CD4-positive, alpha-beta T cell treated with Interleukin-21 for 1 hour (primary cell): ENCODE data around the gene LCN1.
"Not testable (repeated sequence)": the region's sequence is repeated elsewhere in the genome, so short reads cannot be mapped to it uniquely, and the experiment has no call there.

Experiments used
- DNase-seq: peaks from one replicate; pipeline ENCODE4 v3.0.0-alpha.2; 2020

Gene LCN1

DNA sequence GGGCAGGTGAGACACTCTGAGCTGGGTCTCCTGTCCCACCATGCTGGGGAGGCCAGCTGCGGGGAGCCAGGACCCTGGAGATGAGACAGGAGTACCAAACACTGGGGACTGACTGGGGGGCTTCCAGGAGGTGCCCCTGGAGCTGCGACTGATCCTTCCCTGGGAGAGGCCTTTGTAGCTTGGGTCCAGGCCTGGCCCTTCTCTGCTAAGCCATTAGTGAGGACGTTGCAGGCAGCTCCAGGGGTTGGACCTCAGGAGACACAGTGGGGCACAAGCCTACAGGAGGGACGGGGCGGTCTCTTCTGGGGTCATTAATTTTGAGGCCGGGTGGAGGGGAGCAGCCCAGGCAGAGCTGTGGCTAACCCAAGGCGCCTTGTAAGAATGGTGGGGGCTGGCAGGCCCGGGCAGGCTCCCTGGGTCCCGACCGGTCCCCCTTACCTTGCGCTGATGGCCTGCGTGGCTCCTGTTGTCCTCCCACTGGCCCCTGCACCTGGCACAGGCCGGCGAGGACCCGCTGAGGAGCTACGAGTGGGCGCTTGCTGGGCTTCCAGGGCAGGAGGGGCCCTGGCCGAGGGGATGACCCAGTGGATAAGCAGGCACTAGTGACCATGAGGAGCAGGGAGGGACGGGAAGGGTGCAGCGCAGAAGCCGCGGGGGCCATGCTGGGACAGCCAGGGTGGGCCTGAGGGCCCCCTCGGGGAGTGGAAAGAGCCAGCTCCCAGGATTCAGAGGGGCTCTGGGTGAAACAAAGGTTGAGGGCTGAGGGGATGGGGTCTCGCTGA is 15.6 kb upstream of the LCN1 start:
- DNase-seq, result no peak

DNA sequence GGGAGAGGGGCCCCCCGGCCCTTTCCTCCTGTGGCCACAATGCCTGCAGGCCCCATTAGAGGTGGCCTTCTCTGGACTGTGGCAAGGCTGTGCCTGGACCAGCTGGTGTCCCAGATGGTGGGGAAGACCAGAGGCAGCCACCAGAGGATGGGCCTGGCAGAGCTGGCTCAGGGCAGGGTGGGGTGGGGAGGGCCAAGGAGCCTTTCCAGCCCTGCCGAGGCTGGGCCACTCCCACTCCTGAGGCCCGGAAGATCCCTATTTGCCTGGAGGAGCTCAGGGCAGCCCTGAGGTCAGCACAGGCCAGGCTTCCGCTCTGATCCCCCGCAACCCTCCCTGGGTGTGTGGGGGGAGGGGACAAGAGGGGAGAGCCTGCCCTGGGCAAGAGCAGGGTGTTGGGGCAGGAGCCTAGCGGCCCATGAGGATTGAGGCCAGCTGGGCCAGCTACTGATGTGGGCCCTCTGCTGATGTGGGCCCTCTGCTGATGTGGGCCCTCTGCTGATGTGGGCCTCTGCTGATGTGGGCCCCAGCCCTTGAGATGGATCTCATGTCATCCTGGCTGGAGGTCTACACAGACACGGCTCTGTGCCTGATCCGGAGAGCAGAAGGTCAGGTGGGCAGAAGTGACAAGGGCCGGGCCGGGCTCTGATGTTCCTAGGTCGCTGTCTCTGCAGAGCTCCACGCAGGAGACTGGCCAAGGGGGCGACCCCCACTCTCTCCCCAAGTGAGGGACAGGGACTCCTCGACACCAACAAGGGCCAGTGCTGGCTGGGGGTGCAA is 14.7 kb upstream of the LCN1 start:
- no peak for DNase-seq

DNA sequence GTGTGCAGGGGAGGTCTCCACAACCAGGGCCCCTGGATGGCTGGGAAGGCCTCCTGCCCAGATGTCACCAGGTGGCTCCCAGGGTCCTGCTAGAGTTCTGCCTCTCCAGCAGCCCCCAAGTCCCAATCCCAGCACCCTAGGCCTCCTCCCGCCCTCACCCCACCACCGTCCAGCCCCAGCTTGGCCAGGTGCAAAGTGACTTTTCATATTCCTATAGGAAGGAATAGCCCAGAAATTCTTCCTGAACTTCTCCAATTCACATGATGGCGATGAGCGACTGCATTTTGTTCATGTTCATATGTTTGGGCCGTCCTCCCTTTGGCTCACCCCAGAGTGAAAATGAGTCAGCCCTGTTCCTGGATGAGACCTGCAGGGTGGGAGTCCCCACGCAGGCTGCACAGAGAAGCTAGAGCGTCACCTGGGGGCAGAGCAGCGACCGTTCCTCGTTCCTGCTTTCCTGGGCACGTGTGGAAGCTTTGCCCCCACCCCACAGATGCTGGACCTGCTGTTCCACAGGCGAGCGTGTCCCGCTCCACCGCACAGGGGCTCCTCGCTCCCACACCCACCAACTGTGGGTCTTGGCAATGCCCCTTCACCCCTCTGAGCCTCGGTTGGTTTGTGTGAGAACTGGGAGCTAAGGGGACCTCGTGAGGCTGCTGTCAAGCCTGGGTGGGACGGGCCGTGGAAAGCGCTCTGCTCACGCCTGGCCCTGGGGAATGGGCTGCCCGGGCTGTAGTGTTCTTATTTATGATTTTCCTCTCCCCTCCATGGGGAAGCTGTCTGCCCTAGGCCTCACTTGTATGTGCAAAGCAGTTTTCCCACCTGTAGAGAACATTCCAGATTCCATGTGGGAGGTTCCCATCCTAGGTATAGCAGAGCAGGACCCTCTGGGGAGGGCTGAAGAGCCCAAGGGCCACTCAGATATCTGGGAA is 13.9 kb upstream of the LCN1 start:
- no peak for DNase-seq

DNA sequence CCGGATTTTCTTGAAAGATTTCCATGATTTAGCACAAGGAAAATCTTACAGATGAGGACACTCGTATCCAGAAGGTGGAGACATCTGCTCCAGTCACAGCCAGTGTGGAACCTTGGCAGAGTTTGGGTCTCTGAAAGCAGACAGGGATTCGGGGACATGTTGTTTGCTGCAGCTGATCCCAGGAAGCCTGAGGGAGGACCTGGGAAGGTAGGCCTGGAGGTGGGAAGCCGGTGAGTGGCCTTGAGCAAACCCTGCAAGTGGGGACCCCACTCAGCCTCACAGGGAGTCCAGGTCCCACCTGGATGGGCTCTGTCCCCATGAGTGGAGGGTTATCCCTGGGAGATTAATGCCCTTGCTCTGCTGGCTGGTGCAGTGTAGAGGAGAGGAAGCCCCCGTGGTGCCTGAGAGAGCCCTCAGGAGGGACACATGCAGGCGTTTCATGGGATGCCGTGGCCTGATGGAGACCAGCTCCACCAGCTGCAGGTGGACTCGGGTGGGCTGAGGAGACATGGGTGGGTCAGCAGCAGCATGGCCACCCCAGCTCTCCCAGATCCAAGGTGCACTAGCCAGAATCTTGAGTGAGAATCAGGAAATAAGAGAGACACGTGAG is 12.9 kb upstream of the LCN1 start:
- DNase-seq, result no peak

DNA sequence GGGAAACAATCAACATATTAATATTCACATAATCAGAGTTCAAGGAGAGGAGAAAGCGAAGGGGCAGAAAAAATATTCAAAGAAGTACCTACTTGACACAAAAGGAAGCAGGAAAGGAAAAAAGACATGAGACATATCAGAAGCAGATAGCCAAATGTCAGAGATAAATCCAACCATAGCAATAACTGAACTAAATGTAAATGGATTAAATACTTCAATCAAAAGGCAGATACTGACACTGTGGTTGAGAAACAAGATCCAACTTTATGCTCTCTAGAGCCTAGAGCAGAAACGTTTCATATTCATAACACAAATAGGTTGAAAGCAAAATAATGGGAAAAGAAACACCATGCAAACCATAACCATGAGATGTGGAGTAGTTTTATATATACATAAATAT is 11.8 kb upstream of the LCN1 start:
- no peak for DNase-seq

DNA sequence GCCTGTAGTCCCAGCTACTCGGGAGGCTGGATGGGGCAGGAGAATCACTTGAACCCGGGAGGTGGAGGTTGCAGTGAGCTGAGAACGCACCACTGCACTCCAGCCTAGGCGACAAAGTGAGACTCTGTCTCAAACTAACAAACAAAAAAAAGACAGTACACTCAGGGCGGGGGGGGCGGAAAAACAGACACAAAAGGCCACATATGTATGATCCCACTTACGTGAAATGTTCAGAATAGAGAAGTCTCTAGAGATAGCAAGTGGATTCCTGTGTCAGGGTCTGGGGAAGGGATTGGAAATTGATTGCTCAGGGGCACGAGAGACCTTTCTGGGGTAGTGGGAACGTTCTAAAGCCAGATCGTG is 9.0 kb upstream of the LCN1 start:
- DNase-seq, result no peak

DNA sequence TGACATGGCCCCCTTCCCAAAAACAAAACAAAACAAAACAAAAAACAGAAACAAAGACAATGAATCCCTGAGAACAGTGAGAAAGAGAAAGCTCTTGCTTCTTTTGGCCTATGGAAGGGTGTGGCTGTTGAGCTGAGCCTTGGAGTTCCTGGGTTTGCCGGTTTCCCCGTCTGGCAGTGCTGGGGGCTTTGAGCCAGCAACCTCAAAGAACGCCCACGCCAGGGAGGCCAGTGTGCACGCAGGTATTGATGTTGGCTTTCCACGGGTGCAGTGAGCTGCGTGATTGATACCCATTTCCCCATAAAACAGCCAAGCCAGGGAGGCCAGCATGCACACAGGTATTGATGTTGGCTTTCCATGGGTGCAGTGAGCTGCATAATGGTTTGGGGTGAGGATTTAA is 8.3 kb upstream of the LCN1 start:
- DNase-seq, result no peak

DNA sequence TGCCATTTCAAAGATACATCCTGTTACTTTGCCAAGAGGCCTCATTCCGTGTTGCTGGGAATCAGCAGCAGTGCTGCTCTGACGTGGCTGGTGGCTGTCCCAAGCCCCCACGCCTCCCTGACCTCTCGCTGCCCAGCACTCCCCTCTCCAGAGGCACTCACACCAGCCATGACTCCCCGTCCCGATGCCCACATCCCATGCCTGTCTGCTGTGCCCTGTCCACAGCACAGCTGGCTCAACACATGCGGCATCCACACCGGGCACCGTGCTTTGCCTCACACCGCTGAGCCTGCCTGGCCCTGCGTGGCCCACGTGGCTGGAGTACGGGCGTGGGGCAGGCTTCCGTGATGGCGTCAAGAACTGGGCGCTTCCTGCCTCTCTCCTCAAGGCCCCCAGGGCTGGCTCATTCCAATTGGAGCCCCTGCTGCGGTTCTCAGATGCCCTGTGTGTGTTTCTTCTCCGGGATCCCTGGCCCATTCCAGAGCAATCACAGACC is 7.8 kb upstream of the LCN1 start:
- no peak for DNase-seq

DNA sequence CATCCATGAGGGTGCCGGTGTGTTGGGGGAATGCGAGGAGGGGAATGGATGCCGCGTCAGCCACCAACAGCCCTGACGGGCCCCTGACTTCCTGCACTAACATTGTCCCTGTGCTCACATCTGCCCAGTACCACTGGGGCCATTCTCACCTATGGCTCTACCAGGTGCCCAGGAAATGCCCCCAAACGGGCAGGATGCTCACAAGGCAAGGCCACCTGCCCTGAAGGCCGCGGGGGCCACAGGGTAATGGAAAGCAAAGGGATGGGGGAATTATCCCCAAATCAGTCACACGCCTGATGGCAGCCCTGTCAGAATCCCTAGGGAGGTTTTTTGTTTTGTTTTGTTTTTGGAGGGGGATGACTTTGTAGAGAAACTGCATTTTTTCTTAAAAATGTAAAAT is 7.3 kb upstream of the LCN1 start:
- not testable (repeated sequence) for DNase-seq

DNA sequence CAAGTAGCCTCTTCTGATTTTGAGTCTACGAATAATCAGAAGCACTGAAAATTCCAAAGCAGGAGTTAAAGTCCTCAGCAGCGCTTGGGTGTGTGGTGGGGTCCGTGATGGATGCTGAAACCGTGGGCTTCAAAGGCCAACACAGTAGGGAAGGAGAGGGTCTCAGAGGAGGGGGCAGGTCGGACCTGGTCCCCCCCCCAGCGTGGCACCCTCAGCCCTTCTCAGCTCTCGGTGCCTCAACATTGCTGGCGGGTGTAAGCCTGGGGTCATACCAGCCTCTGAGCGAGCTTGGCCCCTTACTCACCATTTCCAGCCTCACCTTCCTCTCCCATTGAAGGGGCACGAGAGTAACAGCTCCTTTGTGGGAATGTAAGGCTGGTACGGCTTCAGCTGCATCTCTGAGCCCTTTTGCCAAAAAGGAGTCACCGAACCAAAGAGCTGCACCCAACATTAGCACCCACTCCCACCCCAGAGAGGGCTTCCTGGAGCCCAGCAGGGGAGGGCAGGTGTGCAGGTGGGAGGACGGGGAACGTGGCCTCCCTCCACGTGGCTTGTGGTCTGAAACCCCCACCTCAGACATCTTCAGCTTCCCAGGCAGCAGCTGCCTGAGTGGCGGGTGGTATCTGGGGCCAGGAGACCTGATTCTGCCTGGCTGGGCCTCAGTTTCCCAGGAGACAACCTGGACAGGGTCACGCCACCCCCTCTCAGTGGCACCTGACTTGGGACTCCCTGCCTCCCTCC is 6.7 kb upstream of the LCN1 start:
- no peak for DNase-seq

DNA sequence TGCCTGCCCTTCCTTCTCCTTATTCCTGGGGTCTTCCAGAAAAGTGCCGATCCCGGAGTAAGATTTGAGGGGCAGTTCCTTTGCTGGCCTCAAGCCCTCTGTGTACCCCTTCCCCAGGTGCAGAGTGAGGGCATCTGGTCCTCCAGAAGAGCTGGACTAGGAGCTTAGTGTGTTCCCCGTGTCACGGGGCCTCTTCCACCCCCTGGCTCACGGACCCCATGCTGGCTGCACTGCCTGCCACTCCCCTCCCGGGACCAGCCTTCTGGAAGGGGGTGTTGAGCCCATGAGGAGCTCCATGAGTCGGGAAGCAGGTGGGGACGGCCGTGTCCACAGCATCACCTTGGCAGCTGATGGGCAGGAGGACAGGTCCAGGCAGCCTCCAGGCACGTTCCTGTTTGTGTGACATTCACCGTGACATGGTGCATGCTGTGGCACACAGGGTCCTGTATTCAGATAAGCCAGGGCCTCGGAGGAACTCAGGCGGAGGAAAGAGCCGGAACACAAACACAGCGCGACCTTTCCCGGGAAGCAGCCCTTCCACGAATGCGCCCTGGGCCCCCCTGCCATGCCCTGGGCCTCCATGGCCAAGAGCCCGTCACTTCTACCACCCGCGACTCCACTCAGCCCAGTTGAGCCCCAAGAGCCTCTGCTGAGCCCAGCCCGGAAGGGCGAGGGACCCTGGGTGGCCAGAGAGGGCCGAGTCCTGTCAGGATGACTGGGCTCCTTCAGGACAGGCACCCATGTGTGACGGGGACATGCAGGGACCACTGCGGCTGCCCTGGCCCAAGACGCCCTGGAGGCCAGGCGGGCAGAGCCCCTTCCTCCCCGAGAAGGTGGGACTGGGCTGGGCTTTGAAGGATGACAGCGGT is 5.9 kb upstream of the LCN1 start:
- DNase-seq, result no peak

DNA sequence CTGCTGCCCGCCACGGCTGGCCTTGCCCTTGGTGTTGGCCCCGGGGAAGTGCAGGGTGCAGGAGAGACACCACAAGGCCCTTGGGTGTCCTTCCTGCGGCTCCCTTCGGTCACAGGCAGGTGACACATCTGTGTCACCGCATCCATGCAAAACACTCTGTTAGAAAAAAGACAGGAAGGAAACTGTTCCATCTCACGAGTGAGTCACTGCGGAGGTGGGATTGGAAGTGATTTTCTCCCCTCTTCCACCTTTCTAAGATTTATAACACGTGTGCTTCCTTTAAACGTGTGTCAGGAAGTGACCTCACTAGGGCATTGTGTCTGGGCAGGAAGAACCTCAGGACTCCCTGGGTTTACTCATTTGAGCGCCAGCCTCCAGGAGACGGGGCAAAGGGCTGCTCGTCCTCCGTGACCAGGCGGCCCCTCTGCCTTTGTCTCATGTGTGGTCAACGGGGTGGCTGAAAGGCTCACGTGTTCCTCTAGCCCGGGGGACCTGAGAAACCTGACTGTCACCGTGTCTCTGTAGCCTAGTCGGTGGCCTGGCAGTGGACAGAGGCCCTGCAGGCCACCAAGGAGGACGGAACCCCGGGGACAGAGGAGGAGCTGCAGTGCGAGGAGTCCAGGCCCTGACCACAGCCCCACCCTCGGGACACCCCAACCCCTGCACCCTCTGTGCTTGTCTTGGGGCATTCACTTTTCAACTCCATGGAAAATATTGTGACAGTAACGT is 4.9 kb upstream of the LCN1 start:
- DNase-seq, result no peak

DNA sequence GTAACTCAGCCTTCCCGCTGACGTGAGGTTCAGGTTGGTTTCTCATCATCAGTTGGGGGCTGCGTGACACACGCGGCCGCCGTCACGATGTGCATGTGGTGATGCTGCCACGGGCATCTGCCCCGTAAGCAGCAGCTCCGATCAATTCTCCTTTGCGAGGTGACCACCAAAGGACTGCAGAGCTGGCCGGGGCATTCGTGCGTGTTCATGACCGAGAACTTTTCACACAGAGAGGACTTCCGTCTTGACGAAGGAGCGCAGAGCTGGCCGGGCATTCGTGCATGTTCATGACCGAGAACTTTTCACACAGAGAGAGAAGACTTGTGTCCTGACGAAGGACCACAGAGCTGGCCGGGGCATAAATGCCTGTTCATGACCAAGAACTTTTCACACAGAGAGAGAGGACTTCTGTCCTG is 3.8 kb upstream of the LCN1 start:
- no peak for DNase-seq

DNA sequence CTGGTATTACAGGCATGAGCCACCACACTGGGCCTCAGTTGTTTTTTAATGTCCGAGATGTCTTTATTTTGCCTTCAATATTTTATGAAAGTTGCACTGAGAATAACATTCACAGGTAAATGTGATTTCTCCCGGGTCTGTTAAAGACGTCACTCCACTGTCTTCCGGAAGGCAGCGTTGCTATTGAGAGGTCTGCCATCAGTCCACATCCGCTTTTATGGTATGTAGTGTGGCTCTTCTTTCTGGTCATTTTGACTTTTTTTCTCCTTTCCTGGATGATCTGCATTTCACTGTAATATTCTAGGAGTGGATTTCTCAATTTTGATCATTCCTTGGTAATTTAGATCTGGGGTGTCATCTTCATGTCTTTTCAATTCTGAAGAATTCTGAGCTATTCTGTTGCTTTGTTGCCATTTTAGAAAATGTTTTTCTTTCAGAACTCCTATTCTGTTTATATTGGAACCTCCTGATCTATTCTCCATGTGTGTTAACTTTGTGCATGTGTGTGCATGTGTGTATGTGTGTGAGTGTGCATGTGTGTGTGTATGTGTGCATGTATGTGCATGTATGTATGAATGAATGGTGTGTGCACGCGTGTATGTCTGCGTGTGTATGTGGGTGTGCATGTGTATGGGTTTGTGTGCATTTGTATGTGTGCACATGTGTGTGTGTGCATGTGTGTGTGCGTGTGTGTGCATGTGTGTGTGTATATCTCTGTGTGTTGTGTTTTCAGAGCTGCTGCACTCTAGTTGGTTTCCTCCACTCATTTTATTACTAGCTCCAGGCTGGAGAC is 1.9 kb upstream of the LCN1 start:
- DNase-seq, result no peak

DNA sequence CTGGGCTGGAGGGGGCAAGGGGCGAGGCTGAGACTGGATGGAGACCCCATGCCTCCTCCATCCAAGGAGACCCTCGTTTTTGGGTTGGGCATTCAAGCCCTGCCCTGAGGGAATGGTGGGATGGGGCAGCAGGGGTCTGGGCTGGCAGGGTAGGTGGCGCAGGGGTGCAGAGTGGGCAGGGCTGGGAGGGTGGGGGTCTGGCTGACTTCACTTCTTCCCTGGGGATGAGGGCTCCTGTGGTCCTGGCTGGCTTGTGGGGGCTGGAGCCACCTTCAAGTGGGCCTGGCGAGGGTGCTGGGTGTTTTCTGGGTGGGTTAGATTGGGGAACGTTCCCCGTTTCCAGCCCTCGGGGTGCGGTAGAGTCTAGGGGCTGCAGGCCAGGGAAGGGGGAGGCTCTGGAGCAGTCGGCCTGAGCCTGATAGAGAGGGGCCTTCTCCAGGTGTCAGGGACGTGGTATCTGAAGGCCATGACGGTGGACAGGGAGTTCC is 412 bp downstream of the LCN1 start:
- DNase-seq, result no peak

DNA sequence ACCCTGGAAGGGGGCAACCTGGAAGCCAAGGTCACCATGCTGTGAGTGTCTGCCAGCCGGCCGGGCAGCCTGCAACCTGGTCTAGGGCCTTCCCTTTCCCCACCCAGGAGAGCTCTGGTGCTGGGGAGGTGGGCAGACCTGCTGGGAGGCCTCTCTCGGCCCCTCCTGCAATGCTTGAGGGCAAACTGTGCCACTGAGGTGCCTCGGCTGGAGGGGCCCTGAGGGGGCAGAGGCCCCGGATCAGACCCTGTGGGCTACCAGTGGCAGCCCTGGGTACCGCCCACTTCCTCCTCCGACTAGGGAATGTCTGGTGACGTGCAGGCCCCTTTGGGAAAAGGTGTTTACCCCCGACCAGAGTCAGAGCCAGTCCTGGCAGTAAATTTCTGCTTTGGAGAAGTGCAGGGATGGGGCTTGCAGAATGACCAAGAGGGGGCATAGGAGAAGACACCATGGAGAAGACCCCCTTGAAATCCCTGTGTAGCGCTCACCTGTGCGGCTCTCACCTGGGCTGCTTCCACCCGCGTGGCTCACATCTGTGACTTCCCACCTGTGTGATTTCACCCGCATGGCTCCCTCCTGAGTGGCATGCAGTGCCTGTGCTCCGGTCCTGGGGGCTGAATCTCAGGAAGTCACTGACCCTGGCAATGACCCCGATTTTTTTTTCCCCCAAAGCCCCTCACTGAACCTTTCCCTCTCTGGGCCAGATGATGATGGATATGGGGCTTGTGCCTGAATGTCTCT is 1.1 kb downstream of the LCN1 start:
- DNase-seq, result no peak

DNA sequence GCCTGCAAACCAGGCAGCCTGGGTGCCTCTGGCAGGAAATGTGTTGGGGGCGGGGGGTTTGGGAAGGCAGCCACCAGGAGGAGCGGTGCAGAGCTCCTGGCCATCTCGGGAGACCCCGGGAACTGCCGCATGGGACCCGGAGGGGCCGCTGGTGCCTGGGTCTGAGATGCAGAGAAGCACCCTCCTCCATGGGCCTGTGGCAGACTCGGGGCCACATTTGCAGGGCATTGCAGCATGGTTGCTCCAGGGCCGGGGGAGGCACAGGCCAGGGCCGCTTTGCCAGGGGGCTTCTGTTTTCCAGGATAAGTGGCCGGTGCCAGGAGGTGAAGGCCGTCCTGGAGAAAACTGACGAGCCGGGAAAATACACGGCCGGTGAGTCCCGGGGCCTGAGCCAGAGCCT is 1.7 kb downstream of the LCN1 start:
- DNase-seq, result no peak

DNA sequence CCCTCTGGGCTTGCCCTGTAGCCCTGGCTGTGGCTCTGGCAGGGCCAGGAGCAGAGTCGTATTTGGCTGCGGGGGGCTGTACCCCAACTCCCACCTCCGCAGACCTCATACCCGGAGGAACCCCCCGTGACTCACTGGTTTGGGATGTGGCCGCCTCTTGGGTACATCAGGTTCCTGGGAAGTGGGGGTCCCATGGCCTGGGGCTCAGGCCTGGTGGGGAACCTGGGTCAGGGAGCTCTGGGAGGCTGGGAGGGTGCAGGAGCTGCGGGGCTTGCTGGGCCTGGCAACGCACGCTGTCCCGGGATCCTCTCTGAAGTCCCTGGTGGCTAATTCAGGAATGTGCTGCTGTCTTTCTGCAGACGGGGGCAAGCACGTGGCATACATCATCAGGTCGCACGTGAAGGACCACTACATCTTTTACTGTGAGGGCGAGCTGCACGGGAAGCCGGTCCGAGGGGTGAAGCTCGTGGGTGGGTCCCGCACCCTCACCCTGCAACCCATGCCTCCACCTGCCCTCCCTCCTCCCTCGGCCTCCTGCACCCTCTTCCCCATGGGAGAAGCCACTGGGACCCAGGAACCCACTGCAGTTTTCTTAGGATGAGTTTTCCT is 2.4 kb downstream of the LCN1 start:
- no peak for DNase-seq
